Cardiac septum (tissue), 1 donor: Measurements from ENCODE around the gene RPS6KA4. TPM values are rescaled to one million over a fixed set of nuclear protein-coding genes. Genes with fewer than 3 reads are reported as not detected.

Experiments
- DNase-seq: peaks from one replicate; pipeline ENCODE4 v3.0.0-alpha.2; 2020; ENCODE audit warnings: low spot score
- intact Hi-C: fragments of 100-400 bp; cut with DNase I; formaldehyde crosslinking; loops from one replicate; pipeline ENCODE4 v1.14.0; 2022
- total RNA-seq: library from RNA; stranded (reverse); fragmentation: NEBNext Ultra II Directional; extraction: Animal tissue kit (Norgen Biotek cat#: 25700); gene quantifications from one replicate; pipeline ENCODE4 v1.2.1, GENCODE V29; 2021
- donor health status: DM: no; HTN: no; CAD: no.

RPS6KA4 gene
- total RNA-seq, 1 donor from 2014 or later: 15.4 TPM

GRCh38 chr11:64343767-64344559 lies 15.0 kb upstream of the RPS6KA4 start:
- intact Hi-C loops: loop anchor here (2.0 kb wide), 1 partner anchor 25 kb away; the partner anchor contains the start of gene PRDX5

GRCh38 chr11:64344787-64345186 lies 14.2 kb upstream of the RPS6KA4 start:
- intact Hi-C loops: no loop called here
- no peak for DNase-seq

More at GRCh38 chr11:64343767-64344559, 15.0 kb upstream of the RPS6KA4 start:
- no peak for DNase-seq

GRCh38 chr11:64347193-64347867 lies 11.6 kb upstream of the RPS6KA4 start:
- intact Hi-C loops: no loop called here
- DNase-seq: no peak

GRCh38 chr11:64348383-64349024 lies 10.5 kb upstream of the RPS6KA4 start:
- intact Hi-C loops: no loop called here
- no peak for DNase-seq

GRCh38 chr11:64349025-64349387 lies 10.0 kb upstream of the RPS6KA4 start:
- no peak for DNase-seq
- intact Hi-C loops: no loop called here

GRCh38 chr11:64349404-64349803 lies 9.6 kb upstream of the RPS6KA4 start:
- intact Hi-C loops: no loop called here
- DNase-seq: no peak

- intact Hi-C loops: no loop called here
- DNase-seq: no peak
Observed at GRCh38 chr11:64351136-64351631, 7.8 kb upstream of the RPS6KA4 start.

- DNase-seq: no peak
- intact Hi-C loops: no loop called here
Observed at GRCh38 chr11:64352099-64352994, 6.6 kb upstream of the RPS6KA4 start.

- no peak for DNase-seq
- intact Hi-C loops: no loop called here
Observed at GRCh38 chr11:64352995-64353714, 5.8 kb upstream of the RPS6KA4 start.

- no peak for DNase-seq
- intact Hi-C loops: no loop called here
Observed at GRCh38 chr11:64353715-64354506, 5.1 kb upstream of the RPS6KA4 start.

- intact Hi-C loops: no loop called here
- peak; percentile 86 for DNase-seq
Observed at GRCh38 chr11:64355078-64355940, 3.7 kb upstream of the RPS6KA4 start.

- DNase-seq: no peak
- intact Hi-C loops: no loop called here
Observed at GRCh38 chr11:64356498-64357411, 2.2 kb upstream of the RPS6KA4 start.

GRCh38 chr11:64357446-64357845 lies 1.5 kb upstream of the RPS6KA4 start:
- intact Hi-C loops: no loop called here
- peak; percentile 74 for DNase-seq

GRCh38 chr11:64357904-64358535 lies 942 bp upstream of the RPS6KA4 start:
- no peak for DNase-seq
- intact Hi-C loops: loop anchor here (2.0 kb wide), 1 partner anchor 39 kb away; the partner anchor contains the start of gene PRDX5

GRCh38 chr11:64358536-64358906 lies 441 bp upstream of the RPS6KA4 start:
- DNase-seq: peak; percentile 77
- intact Hi-C loops: loop anchor here (2.0 kb wide), 1 partner anchor 40 kb away; the partner anchor contains the start of gene PRDX5
